HEK293T (cell line): ENCODE results near the gene WDPCP.

Source experiments
- ARNT ChIP-seq: fragments of 450-650 bp; IDR thresholded peaks from 2 replicates; pipeline ENCODE4 v1.6.1; 2017; ENCODE audit warnings: mild to moderate bottlenecking
- BHLHE40 ChIP-seq: fragments of 450-650 bp; IDR thresholded peaks from 2 replicates; pipeline ENCODE4 v1.6.1; 2016; ENCODE audit warnings: mild to moderate bottlenecking, moderate library complexity, borderline replicate concordance
- CTBP1 ChIP-seq: fragments of 450-650 bp; IDR thresholded peaks from 2 replicates; pipeline ENCODE4 v1.6.1; 2016; ENCODE audit warnings: borderline replicate concordance
- ELF4 ChIP-seq: fragments of 450-650 bp; IDR thresholded peaks from 2 replicates; pipeline ENCODE4 v1.6.1; 2017; ENCODE audit warnings: antibody characterized with exemption
- FOXA1 ChIP-seq: fragments of 450-650 bp; IDR thresholded peaks from 2 replicates; pipeline ENCODE4 v1.6.1; 2016; ENCODE audit warnings: mild to moderate bottlenecking
- FOXK2 ChIP-seq: fragments of 450-650 bp; IDR thresholded peaks from 2 replicates; pipeline ENCODE4 v1.6.1; 2016; ENCODE audit warnings: mild to moderate bottlenecking
- FOXM1 ChIP-seq: fragments of 450-650 bp; IDR thresholded peaks from 2 replicates; pipeline ENCODE4 v1.6.1; 2017; ENCODE audit warnings: mild to moderate bottlenecking, borderline replicate concordance
- HDGF ChIP-seq: fragments of 450-650 bp; IDR thresholded peaks from 2 replicates; pipeline ENCODE4 v1.6.1; 2017; ENCODE audit warnings: antibody characterized with exemption, borderline replicate concordance
- SP1 ChIP-seq: fragments of 450-650 bp; IDR thresholded peaks from 2 replicates; pipeline ENCODE4 v1.6.1; 2017
- TARDBP ChIP-seq: fragments of 450-650 bp; IDR thresholded peaks from 2 replicates; pipeline ENCODE4 v1.6.1; 2016
- ZNF384 ChIP-seq: fragments of 450-650 bp; IDR thresholded peaks from 2 replicates; pipeline ENCODE4 v1.6.1; 2016

GRCh38 chr2:63525905-63526304 lies 62.4 kb downstream of the WDPCP start:
- TF ChIP-seq FOXM1 (no peak), ARNT (no peak), BHLHE40 (no peak), FOXK2 (no peak), SP1 (no peak), CTBP1 (no peak), ELF4 (no peak), TARDBP (no peak), FOXA1 (no peak), ZNF384 (no peak), HDGF (no peak)
